Chondrocyte (in vitro differentiated cells): ENCODE measurements around the gene ZNF892. TPM values are rescaled to one million over a fixed set of nuclear protein-coding genes. Genes with fewer than 3 reads are reported as not detected.

Source experiments
- DNase-seq: peaks from one replicate; pipeline ENCODE4 v3.0.0; 2021; ENCODE audit warnings: mixed read lengths, low spot score
- H3K27ac Mint-ChIP-seq: one replicate; pipeline ENCODE4 v1.8.0; 2021; ENCODE audit warnings: mild to moderate bottlenecking, moderate library complexity, mixed read lengths; ENCODE audit not compliant: unreplicated experiment
- H3K27me3 Mint-ChIP-seq: 2 replicates; pipeline ENCODE4 v1.8.0; 2021; ENCODE audit warnings: low read depth, mixed read lengths
- H3K36me3 Mint-ChIP-seq: 2 replicates; pipeline ENCODE4 v1.8.0; 2021; ENCODE audit warnings: low read depth, mixed read lengths
- H3K4me1 Mint-ChIP-seq: 2 replicates; pipeline ENCODE4 v1.8.0; 2021; ENCODE audit warnings: low read depth, mild to moderate bottlenecking, mixed read lengths
- H3K4me3 Mint-ChIP-seq: one replicate; pipeline ENCODE4 v1.8.0; 2021; ENCODE audit warnings: mild to moderate bottlenecking, moderate library complexity, mixed read lengths; ENCODE audit not compliant: unreplicated experiment
- H3K9me3 Mint-ChIP-seq: 2 replicates; pipeline ENCODE4 v1.8.0; 2021; ENCODE audit warnings: low read depth, mixed read lengths
- total RNA-seq: library from RNA; stranded (reverse); gene quantifications from 3 replicates; pipeline ENCODE4 v1.2.1, GENCODE V29; 2021
- TF ChIP-seq, protein P1 (sequence below): fragments of 200-600 bp; sonication (generic); IDR thresholded peaks from 2 replicates; pipeline ENCODE4 v1.5.0; 2021; ENCODE audit warnings: antibody characterized with exemption, mild to moderate bottlenecking, moderate library complexity

ZNF892 gene
- total RNA-seq, 1 donor from 2014 or later: 4.8 TPM

DNA sequence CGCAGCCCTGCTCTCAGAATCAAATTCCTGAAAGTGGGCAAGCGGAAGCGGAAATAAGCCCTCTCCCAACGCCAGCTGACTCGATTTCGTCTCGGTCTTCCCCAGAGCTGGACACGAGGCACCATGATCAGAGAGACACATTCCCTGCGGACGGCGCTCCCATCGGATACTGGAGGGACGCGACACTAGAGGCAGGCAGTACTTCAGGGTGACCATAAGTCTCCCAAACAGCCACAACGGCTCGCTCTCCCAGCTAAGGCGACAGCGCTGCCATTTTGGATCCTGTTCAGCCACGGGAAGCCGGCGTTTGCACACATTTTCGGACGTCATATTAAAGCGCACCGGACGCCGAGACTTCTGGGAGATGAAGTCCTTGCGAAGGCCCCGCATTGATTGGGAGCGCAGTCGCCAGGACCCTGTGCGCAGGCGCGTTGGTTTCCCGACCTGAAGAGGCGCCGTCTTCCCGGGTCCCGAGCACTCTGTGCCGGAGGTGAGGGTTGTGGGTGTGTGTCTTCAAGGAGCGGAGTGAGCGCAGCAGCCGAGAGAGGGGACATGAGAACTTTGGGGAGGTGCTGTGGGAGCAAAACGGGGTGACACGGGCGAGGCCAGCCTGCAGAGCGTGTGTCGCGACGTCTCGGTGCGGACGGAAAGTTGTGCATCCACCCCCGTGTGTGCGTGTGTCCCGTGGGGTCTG lies 41.8 kb upstream of the ZNF892 start, which contains the start of gene ZNF2:
Gene ZNF2, plus strand, starts transcription at position 439 of the 694 bp plus-strand sequence. CDS start 10,418 bp downstream, outside the sequence.
- H3K36me3 Mint-ChIP-seq: no peaks in the 10 kb centered on the region
- peak; percentile 98 for DNase-seq
- H3K27ac Mint-ChIP-seq: peak within 1 kb of the TSS; percentile 98
- H3K4me3 Mint-ChIP-seq: peak within 1 kb of the TSS; percentile 99
- H3K4me1 Mint-ChIP-seq: peaks cover 32% of the 10 kb centered on the region
- no peaks in the 10 kb centered on the region for H3K27me3 Mint-ChIP-seq
- no peaks in the 10 kb centered on the region for H3K9me3 Mint-ChIP-seq
- TF ChIP-seq, protein P1, sequence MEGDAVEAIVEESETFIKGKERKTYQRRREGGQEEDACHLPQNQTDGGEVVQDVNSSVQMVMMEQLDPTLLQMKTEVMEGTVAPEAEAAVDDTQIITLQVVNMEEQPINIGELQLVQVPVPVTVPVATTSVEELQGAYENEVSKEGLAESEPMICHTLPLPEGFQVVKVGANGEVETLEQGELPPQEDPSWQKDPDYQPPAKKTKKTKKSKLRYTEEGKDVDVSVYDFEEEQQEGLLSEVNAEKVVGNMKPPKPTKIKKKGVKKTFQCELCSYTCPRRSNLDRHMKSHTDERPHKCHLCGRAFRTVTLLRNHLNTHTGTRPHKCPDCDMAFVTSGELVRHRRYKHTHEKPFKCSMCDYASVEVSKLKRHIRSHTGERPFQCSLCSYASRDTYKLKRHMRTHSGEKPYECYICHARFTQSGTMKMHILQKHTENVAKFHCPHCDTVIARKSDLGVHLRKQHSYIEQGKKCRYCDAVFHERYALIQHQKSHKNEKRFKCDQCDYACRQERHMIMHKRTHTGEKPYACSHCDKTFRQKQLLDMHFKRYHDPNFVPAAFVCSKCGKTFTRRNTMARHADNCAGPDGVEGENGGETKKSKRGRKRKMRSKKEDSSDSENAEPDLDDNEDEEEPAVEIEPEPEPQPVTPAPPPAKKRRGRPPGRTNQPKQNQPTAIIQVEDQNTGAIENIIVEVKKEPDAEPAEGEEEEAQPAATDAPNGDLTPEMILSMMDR: peak; percentile 33

DNA sequence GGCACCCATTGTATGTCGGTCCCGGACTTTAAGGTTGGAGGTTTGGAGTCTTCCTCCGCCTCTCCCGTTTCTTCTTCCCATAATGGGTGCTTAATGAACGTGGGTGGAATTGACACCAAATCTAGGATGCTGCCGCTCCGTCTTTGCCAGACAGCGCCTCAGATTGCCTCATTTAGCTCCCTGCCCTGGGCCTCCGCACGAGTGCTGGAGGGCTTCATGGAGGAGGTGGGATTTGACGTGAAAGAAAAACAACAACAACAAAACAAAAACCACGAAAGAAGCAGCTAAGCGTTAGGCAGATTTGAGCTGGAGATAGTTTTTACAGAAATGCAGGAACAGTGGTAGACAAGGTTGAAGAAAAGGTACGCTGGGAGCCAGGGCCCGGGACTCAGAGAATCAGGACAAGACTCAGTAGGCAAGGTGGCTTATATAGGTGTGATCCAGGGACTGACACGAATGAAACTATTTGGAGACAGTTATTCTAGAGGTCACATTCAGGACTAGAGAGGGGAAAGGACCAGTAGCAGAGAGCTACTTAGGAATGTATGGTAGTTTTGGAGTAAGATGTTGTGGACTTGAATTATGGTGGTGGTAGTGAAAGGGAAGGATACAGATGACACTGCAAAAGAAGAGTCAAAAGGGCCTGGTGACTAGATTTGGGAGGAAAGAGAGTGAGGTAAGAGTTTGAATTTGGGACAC lies 41.1 kb upstream of the ZNF892 start:
- peak overlapping the region; percentile 99 for H3K4me3 Mint-ChIP-seq
- H3K36me3 Mint-ChIP-seq: no peaks in the 10 kb centered on the region
- TF ChIP-seq, protein P1: no peak
- no peaks in the 10 kb centered on the region for H3K27me3 Mint-ChIP-seq
- H3K27ac Mint-ChIP-seq: peak overlapping the region; percentile 98
- peaks cover 32% of the 10 kb centered on the region for H3K4me1 Mint-ChIP-seq
- H3K9me3 Mint-ChIP-seq: no peaks in the 10 kb centered on the region
- DNase-seq: no peak

DNA sequence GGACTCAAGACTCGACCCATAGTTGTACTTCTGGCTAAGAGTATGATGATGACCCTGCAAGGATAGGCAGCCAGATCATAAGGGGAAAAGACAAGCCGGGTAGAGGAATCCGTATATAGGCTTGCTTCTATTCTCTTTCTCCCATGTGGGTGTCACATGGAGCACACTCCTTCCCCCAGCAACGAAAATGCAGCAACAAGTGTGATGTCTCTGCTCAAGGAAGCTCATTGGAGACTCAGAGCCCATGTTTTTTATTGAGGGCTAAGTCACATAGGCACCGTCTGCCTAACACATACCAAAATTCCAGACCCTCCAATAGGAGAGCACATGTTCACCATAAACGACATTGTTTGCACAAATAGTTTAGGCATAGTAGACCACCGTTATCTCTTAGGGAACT lies 35.4 kb upstream of the ZNF892 start:
- Mint-ChIP-seq H3K9me3 (no peaks in the 10 kb centered on the region), H3K27me3 (no peaks in the 10 kb centered on the region), H3K27ac (peak overlapping the region; percentile 52), H3K4me1 (peaks cover 14% of the 10 kb centered on the region), H3K36me3 (peaks cover under 1% of the 10 kb centered on the region), H3K4me3 (no peak overlapping the region)
- TF ChIP-seq, protein P1: no peak
- DNase-seq: no peak

DNA sequence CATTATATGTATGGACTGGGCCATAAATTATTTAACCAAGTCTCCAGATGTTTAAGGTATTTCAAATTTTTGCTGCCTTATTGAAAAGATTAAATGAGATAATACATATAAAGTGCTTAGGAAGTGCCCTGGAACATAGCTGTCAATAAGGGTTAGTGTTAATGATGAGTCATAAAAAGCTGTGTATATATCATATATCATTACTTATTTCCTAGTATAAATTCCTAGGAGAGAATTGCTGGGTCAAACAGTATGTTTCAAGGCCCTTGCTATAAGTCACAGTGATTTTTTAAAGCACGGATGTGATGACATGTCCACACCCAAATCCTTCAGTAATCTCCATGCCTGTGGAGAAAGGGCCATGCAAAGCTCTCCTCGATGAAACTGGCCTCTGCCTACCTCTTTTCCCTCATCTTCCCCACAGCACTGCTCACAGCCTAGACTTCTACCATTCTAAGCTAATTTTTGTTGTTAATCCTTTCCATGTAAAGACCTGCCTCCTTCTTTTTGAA lies 33.2 kb upstream of the ZNF892 start:
- DNase-seq: no peak
- Mint-ChIP-seq H3K4me3 (no peak overlapping the region), H3K27me3 (no peaks in the 10 kb centered on the region), H3K9me3 (no peaks in the 10 kb centered on the region), H3K27ac (no peak overlapping the region), H3K36me3 (peaks cover 10% of the 10 kb centered on the region), H3K4me1 (peaks cover 11% of the 10 kb centered on the region)
- TF ChIP-seq, protein P1: no peak

DNA sequence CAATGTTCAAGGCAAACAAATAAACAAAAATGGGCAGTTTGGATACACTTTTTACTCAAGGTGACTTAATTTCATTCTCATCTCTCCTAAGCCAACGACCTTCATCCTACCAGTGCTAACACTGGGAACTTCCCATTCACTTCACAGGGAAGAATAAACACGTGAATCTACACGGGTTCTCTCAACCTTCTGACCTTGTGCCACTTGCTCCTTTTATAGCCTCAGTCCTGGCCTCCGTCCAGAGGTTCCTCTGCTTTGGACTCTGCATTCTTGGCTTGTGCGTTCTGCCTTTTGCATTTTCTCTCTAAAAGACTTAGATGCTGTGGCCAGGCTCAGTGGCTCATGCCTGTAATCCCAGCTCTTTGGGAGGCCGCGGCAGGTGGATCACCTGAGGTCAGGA lies 27.9 kb upstream of the ZNF892 start:
- Mint-ChIP-seq H3K4me1 (no peaks in the 10 kb centered on the region), H3K27ac (no peak overlapping the region), H3K27me3 (no peaks in the 10 kb centered on the region), H3K4me3 (no peak overlapping the region), H3K36me3 (peaks cover 51% of the 10 kb centered on the region), H3K9me3 (peaks cover 16% of the 10 kb centered on the region)
- TF ChIP-seq, protein P1: no peak
- DNase-seq: no peak
